OCI-LY1 (cell line): Measurements from ENCODE around the gene EFEMP1.

ENCODE experiments used
- H2AFZ ChIP-seq: fragments of 200-600 bp; sonication (generic), shearing (Covaris generic); 2 replicates; pipeline ENCODE4 v1.6.0; 2014; ENCODE audit warnings: antibody characterized with exemption, mild to moderate bottlenecking, low read length
- H3F3A ChIP-seq: fragments of 200-600 bp; sonication (generic), shearing (Covaris generic); 2 replicates; pipeline ENCODE4 v1.6.0; 2014; ENCODE audit warnings: mild to moderate bottlenecking, antibody characterized with exemption, low read length, moderate library complexity; ENCODE audit not compliant: insufficient read depth
- H3K27ac ChIP-seq: fragments of 200-600 bp; sonication (generic); 2 replicates; pipeline ENCODE4 v1.5.1; 2014; ENCODE audit warnings: low read length, mixed run types, mild to moderate bottlenecking, low read depth; ENCODE audit not compliant: poor library complexity, severe bottlenecking
- H3K27me3 ChIP-seq: fragments of 200-600 bp; sonication (generic); 2 replicates; pipeline ENCODE4 v1.6.0; 2014; ENCODE audit warnings: antibody characterized with exemption, mild to moderate bottlenecking, low read length, moderate library complexity; ENCODE audit not compliant: insufficient read depth
- H3K36me3 ChIP-seq: fragments of 200-600 bp; sonication (generic); 2 replicates; pipeline ENCODE4 v1.6.1; 2014; ENCODE audit warnings: mild to moderate bottlenecking, antibody characterized with exemption, low read length, moderate library complexity, mixed read lengths; ENCODE audit not compliant: insufficient read depth
- H3K4me1 ChIP-seq: fragments of 200-600 bp; sonication (generic); 2 replicates; pipeline ENCODE4 v1.5.1; 2014; ENCODE audit warnings: mild to moderate bottlenecking, low read length, moderate library complexity; ENCODE audit not compliant: insufficient read depth, severe bottlenecking
- H3K4me2 ChIP-seq: fragments of 200-600 bp; sonication (generic), shearing (Covaris generic); 2 replicates; pipeline ENCODE4 v1.6.1; 2014; ENCODE audit warnings: low read length
- H3K4me3 ChIP-seq: fragments of 200-600 bp; sonication (generic); 2 replicates; pipeline ENCODE4 v1.5.1; 2014; ENCODE audit warnings: low read length, low read depth, mild to moderate bottlenecking, mixed read lengths; ENCODE audit not compliant: poor library complexity, severe bottlenecking
- H3K79me2 ChIP-seq: fragments of 200-600 bp; shearing (Covaris generic); 2 replicates; pipeline ENCODE4 v1.6.1; 2016; ENCODE audit warnings: mixed run types, low read length, mixed read lengths; ENCODE audit not compliant: insufficient read depth
- H3K9ac ChIP-seq: fragments of 200-600 bp; sonication (generic), shearing (Covaris generic); 2 replicates; pipeline ENCODE4 v1.6.1; 2014; ENCODE audit warnings: mild to moderate bottlenecking, low read length, mixed read lengths
- H3K9me2 ChIP-seq: fragments of 200-600 bp; sonication (generic), shearing (Covaris generic); 2 replicates; pipeline ENCODE4 v1.6.1; 2014; ENCODE audit warnings: low read depth, mild to moderate bottlenecking, low read length, mixed read lengths
- H3K9me3 ChIP-seq: fragments of 200-600 bp; shearing (Covaris generic); 2 replicates; pipeline ENCODE4 v1.6.1; 2014; ENCODE audit warnings: low read length, mixed read lengths
- H4K20me1 ChIP-seq: fragments of 200-600 bp; sonication (generic), shearing (Covaris generic); 2 replicates; pipeline ENCODE4 v1.6.0; 2016; ENCODE audit warnings: mild to moderate bottlenecking, low read length; ENCODE audit not compliant: insufficient read depth
- EZH2 ChIP-seq: fragments of 200-600 bp; sonication (generic), shearing (Covaris generic); IDR thresholded peaks from 2 replicates; pipeline ENCODE4 v1.8.0; 2017; ENCODE audit warnings: borderline replicate concordance, mixed run types, mild to moderate bottlenecking, antibody characterized with exemption, low read length, moderate library complexity, mixed read lengths
- TF ChIP-seq, protein P1 (sequence below): fragments of 200-600 bp; sonication (generic), shearing (Covaris generic); IDR thresholded peaks from 2 replicates; pipeline ENCODE4 v1.5.1; 2017; ENCODE audit warnings: mild to moderate bottlenecking, antibody characterized with exemption, low read length, moderate library complexity, mixed read lengths

Gene EFEMP1

DNA sequence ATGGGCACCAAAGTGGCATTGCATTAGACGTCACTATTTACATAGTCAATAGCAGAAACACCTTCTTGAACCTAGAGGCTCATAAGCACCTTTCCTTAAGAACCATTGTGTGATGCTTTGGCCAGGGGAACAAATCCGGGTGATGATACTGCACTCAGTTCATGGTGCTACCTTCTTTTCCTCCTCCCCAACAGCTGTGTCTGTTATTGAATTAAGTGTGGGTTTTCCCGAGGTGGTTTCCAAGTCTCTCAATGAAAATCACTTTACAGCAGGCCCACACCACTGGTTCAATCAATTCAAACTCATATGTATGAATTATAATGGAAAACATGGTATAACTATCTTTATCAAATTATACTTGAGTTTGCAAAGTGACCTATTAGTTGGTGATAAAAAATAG, 9.3 kb upstream of the EFEMP1 start:
- no peaks in the 10 kb centered on the region for H3K79me2 ChIP-seq
- no peaks in the 10 kb centered on the region for H3K36me3 ChIP-seq
- no peaks in the 10 kb centered on the region for H3K4me1 ChIP-seq
- no peak overlapping the region for H3K27ac ChIP-seq
- TF ChIP-seq, protein P1, sequence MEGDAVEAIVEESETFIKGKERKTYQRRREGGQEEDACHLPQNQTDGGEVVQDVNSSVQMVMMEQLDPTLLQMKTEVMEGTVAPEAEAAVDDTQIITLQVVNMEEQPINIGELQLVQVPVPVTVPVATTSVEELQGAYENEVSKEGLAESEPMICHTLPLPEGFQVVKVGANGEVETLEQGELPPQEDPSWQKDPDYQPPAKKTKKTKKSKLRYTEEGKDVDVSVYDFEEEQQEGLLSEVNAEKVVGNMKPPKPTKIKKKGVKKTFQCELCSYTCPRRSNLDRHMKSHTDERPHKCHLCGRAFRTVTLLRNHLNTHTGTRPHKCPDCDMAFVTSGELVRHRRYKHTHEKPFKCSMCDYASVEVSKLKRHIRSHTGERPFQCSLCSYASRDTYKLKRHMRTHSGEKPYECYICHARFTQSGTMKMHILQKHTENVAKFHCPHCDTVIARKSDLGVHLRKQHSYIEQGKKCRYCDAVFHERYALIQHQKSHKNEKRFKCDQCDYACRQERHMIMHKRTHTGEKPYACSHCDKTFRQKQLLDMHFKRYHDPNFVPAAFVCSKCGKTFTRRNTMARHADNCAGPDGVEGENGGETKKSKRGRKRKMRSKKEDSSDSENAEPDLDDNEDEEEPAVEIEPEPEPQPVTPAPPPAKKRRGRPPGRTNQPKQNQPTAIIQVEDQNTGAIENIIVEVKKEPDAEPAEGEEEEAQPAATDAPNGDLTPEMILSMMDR, result no peak
- TF ChIP-seq EZH2, result no peak
- no peaks in the 10 kb centered on the region for H3K27me3 ChIP-seq
- H3F3A ChIP-seq, result no peaks in the 10 kb centered on the region
- no peaks in the 10 kb centered on the region for H4K20me1 ChIP-seq
- H3K9ac ChIP-seq, result no peak overlapping the region
- H3K4me2 ChIP-seq, result no peak overlapping the region
- H3K9me2 ChIP-seq, result no peaks in the 10 kb centered on the region
- no peak overlapping the region for H2AFZ ChIP-seq
- H3K9me3 ChIP-seq, result no peaks in the 10 kb centered on the region
- no peak overlapping the region for H3K4me3 ChIP-seq

GRCh38 chr2:55931281-55931680, 7.7 kb upstream of the EFEMP1 start:
- Histone ChIP-seq H3K9ac (no peak overlapping the region), H2AFZ (no peak overlapping the region), H3F3A (no peaks in the 10 kb centered on the region), H3K9me2 (no peaks in the 10 kb centered on the region), H3K36me3 (no peaks in the 10 kb centered on the region), H4K20me1 (no peaks in the 10 kb centered on the region), H3K9me3 (no peaks in the 10 kb centered on the region), H3K27me3 (no peaks in the 10 kb centered on the region), H3K4me1 (no peaks in the 10 kb centered on the region), H3K4me2 (no peak overlapping the region), H3K27ac (no peak overlapping the region), H3K4me3 (no peak overlapping the region), H3K79me2 (no peaks in the 10 kb centered on the region)
- TF ChIP-seq, protein P1, result no peak
- no peak for TF ChIP-seq EZH2

DNA sequence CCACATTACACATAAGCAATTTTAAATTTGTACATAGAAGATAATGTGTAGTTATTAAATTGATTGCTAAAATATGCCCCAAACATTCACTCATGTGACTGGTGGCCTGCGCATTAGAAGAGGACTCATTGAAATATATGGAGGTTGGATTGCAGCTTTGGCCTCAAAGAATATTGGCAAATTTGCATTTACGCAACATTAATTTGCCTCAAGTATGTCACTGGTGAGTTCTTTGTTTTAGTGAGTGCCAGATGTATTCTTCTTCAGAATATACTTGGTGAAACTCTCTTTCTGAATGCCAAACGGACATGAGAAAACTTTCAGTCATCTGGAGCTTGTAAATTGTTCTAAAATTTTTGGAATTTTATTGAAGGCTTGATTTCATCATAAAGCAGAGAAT, 5.9 kb upstream of the EFEMP1 start:
- Histone ChIP-seq H3K9ac (no peak overlapping the region), H3K9me2 (no peaks in the 10 kb centered on the region), H3K79me2 (no peaks in the 10 kb centered on the region), H3K27ac (no peak overlapping the region), H3K9me3 (no peaks in the 10 kb centered on the region), H3K4me1 (no peaks in the 10 kb centered on the region), H3K27me3 (no peaks in the 10 kb centered on the region), H3F3A (no peaks in the 10 kb centered on the region), H3K4me3 (no peak overlapping the region), H4K20me1 (no peaks in the 10 kb centered on the region), H3K36me3 (no peaks in the 10 kb centered on the region), H3K4me2 (no peak overlapping the region), H2AFZ (no peak overlapping the region)
- TF ChIP-seq EZH2, result no peak
- TF ChIP-seq, protein P1, result no peak
